GM20431 (cell line): ENCODE data around the gene LGR6.

Experiments used
- in situ Hi-C: fragments of 300-500 bp; cut with MseI, MboI; formaldehyde crosslinking; loops from one replicate; pipeline ENCODE4 v1.15.0; 2020; ENCODE audit warnings: low sequenced_read_pairs; ENCODE audit not compliant: unreplicated experiment

Gene LGR6

GRCh38 chr1:202197653-202198365, 4.2 kb downstream of the LGR6 start:
- in situ Hi-C loops: loop anchor here (10.0 kb wide), 1 partner anchor 117 kb away; no protein-coding TSS in a partner anchor

GRCh38 chr1:202198366-202198724, 4.7 kb downstream of the LGR6 start:
- in situ Hi-C loops: loop anchor here (10.0 kb wide), 1 partner anchor 116 kb away; no protein-coding TSS in a partner anchor

DNA sequence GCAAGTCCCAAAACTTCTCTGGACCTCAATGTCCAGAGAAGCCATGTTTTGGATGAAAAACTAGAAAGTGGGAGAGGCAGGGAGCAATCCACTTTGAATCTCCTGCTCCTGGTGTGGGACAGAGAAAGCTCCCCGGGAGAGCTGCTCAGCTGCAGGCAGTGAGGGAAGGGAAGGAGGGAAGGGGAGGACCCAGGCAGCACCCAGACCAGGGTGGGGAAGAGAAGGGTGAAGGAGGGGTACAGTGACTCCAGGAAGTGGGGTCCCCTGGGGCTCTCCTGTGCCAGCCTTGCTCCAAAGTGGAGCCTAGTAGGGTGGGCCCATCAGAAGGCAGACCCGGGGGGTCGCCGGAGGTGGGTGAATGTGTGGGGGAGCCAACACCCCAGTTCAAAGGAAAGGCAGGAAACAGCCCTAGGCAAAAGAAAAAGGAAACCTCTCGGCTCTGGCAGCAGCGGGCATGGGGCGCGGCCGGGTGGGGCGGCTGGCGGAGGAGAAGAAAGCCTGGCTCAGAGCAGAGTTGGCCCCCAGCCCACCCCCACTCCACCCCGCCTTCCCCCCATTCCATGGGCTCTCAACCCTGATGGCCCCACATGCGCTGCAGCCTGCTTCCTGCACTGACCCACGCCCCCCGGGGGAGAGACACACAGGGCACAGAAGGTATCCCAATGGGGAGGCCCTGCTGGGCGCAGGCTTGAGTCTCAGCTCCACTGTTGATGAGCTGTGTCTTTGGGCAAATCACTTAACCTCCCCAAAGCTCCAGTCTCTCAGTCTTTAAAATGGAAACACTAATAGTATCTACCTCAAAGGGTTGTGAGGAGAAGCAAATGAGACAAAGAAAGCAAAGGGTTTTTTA, 5.7 kb downstream of the LGR6 start:
- in situ Hi-C loops: loop anchor here (10.0 kb wide), 1 partner anchor 116 kb away; no protein-coding TSS in a partner anchor

GRCh38 chr1:202200112-202200548, 6.5 kb downstream of the LGR6 start:
- in situ Hi-C loops: no loop called here

- in situ Hi-C loops: no loop called here
Measured at GRCh38 chr1:202200669-202201068, 7.1 kb downstream of the LGR6 start.

GRCh38 chr1:202201266-202201665, 7.7 kb downstream of the LGR6 start:
- in situ Hi-C loops: no loop called here

GRCh38 chr1:202201971-202202370, 8.4 kb downstream of the LGR6 start:
- in situ Hi-C loops: no loop called here

DNA sequence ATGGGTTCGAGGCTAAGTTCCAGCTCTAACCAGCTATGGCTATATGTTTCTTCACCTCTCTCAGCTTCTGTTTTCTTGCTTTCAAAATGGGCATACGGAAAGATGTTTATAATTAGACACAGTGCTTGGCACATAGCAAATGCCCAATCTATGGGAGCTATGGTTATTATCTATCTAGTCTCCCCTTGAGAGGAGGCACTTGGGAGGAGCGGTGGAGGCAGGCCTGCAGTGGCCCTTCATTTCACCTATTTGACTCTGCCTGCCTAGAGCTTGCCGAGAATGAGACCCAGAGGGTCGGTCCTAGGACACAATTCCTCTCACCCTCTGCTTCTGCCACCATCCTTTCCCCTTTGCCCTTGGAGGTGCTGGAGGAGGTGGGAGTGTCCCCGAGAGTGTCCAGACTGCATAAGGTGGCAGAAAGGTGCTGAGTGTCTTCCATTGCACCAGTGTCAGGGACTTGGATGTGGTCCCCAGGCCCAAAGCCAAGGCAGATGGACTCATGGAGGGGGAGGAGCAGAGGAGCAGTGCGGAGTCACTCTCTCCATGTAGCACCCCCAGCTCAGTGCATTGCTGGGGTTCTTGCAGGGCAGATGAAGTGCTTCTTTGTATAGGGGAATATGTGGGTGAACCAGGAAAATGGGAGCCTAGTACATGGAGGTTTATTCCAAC, 9.0 kb downstream of the LGR6 start:
- in situ Hi-C loops: no loop called here

DNA sequence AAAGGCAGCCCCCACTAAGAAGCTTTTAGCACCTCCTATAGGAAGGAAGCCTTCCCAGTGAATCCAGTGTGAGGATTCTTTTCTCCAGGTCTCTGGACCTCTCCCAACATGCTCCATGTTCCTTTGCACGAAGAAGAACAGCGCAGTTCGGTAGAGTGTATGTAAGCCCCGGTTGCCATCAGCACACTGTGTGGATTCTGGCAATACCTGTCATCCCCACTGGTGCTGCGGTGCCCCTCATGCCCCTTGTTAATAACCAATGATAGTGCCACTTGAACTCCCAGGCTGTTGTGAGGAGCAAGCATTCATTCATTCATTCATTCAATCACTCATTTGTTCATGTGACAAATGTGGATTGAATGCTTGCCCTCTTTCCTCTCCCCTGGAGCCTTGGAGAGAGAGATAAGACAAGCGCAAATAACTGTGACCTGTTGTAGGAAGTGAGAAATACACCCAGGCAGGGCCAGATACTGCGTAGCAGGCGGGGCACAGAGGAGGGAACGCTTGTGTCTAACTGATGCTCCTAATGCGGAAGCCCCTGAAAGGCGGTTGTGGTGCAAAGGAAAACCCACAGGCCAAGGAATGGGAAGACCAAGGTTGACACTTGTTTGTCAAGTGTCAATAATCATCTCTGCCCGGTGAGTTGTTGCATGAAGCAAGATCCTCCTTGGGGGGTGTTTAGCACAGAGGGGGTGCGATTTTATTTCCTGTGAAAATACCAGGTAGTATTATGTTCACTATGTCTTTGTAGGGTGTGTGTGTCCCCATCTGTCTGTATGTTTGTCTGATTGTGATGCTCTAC, 9.8 kb downstream of the LGR6 start:
- in situ Hi-C loops: no loop called here

DNA sequence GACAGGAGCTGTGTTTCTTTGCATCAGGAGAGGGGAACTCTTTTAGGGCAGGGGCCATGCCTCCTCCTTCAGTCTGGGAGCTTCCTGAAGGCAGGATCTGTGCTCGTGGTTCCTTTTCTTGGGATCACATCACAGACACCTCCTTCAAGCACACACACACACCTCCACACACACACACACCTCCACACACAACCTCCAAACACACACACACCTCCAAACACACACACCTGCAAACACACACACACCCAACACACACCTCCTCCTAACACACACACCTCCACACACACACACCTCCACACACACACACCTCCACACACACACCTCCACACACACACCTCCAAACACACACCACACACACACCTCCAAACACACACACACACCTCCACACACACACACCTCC, 10.5 kb downstream of the LGR6 start:
- in situ Hi-C loops: no loop called here

GRCh38 chr1:202205523-202206190, 12.1 kb downstream of the LGR6 start:
- in situ Hi-C loops: no loop called here

DNA sequence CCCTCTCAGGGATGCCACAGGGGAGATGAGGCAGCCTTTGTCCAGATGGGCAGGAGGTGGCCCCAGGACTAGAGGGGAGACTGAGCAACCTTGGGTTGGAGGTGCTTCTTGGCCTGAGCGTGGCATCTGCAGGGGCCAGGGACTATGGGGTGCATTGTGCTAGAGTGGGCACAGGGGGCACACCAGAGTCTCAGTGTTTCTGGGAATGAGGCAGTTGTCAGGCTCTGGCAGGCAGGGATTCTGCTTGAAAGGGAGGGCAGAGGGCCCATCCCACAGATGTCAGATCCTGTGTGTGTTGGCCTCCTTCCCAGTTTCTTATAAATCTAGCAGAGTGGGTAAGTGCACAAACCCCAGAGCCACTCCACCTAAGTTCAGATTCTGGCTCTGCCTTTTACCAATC, 13.7 kb downstream of the LGR6 start:
- in situ Hi-C loops: no loop called here

GRCh38 chr1:202208351-202208857, 14.8 kb downstream of the LGR6 start:
- in situ Hi-C loops: no loop called here

- in situ Hi-C loops: no loop called here
Measured at GRCh38 chr1:202210385-202210784, 16.8 kb downstream of the LGR6 start.

DNA sequence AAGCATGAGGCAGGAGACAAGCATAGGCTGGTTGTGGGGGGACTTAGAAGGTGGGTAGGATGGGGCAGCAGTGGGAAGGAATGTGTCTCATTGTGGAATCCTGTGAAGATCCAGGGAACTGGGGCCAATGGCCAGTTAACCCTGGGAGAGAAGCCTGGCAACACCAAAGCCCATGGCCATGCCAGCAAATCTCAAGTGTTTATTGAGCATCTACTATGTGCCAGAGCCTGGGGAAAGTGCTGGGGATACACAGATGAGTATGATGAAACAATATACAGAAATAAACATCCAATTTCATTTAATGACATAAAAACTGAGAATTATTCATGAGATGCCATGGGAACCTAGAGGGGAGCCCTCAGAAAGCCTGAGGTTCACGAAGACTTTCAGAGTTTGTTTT, 17.4 kb downstream of the LGR6 start:
- in situ Hi-C loops: no loop called here

- in situ Hi-C loops: no loop called here
Measured at GRCh38 chr1:202212787-202213186, 19.2 kb downstream of the LGR6 start.

GRCh38 chr1:202213361-202214088, 19.9 kb downstream of the LGR6 start:
- in situ Hi-C loops: no loop called here

DNA sequence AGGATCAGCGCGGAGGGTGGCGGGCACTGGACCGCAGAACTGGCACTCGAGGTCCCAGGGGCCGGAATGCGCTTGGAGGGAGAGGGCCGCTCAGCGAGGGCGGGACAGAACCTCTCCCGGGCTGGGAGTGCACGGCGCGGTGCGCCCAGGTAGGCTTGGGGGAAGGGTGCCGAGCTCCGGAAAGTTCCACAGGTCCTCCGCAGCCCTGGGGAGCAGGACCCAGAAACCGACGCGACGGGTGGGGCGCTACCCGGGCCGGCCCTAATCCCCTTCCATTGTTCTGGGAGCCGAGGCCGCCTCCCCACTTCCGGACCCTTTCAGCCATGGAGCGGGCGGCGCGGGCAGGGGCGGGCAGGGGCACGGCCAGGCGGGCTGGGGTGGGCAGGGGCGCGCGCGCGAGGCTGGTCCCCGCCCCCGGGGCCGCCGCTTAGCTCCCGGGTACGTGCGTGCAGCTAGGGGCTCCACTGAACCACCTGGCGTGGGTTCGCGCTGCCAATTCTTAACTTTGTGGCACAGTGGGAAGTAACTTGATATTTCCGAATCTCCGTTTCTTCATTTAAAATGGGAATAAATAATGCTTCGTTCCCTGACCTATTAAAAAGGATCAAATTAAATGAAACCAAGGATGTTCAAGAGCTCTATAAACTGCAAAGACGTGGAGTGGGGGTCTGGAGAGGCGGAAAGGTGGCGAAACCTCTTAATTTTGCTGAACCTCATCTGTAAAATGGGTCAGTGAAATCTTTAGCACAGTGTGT, 20.7 kb downstream of the LGR6 start:
- in situ Hi-C loops: no loop called here
